ENCODE results near the gene CFAP107. TPM values are rescaled to one million over a fixed set of nuclear protein-coding genes. Genes with fewer than 3 reads are reported as not detected.

The CFAP107 gene
- total and polyA plus RNA-seq, 2 of the 4 experiments (the other 2 are of a cell fraction): not detected

DNA sequence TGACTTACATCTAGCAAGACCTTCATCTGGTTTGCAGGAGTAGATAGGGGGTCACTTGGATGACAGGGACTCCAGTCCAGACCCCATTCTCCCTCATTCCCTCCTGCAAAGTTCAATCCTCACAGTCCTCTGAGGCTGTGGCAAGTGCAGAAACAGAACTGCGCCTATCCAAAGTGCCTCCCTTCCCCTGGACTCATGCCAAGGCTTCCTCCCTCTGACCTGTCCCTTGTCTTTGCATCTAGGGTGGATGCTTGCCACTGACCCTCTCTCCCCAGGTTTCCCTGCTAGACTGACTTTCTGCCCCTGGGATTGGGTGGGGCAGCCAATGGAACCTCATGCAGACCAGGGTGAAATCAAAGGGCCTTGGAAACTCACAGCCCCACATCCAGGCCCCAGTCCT is 63.9 kb downstream of the CFAP107 start:
- Histone ChIP-seq H3K9me1 (ENCODE audit: insufficient read depth, low read length) (no peaks in the 10 kb centered on the region), H3K4me3 (ENCODE audit: insufficient read depth, low read depth, low read length) (no peak overlapping the region), H3K4me2 (ENCODE audit: low read depth, low read length) (no peak overlapping the region), H3K79me1 (ENCODE audit: low read depth in 1 of 2, low read length in 2 of 2) (no peaks in the 10 kb centered on the region), H2AK5ac (ENCODE audit: low read depth, low read length) (no peak overlapping the region), H3K27me3 (ENCODE audit: control insufficient read depth, insufficient read depth, low read length) (no peaks in the 10 kb centered on the region), H3K9me3 (ENCODE audit: control insufficient read depth, insufficient read depth, low read length) (peaks cover 21% of the 10 kb centered on the region), H3K23ac (ENCODE audit: low read depth, low read length) (no peak overlapping the region), H2BK15ac (ENCODE audit: low read depth, low read length) (no peak overlapping the region), H4K20me1 (ENCODE audit: insufficient read depth, low read length) (no peaks in the 10 kb centered on the region), H4K8ac (ENCODE audit: low read depth in 2 of 2, low read length in 2 of 2) (no peak overlapping the region), H3K36me3 (ENCODE audit: control insufficient read depth, insufficient read depth, low read length) (no peaks in the 10 kb centered on the region), H3K18ac (ENCODE audit: low read depth, low read length) (no peak overlapping the region), H2AFZ (replicated peaks; ENCODE audit: low read length, poor library complexity) (no peak overlapping the region), H3K14ac (replicated peaks; ENCODE audit: low read depth, low read length) (no peak overlapping the region), H3K9ac (ENCODE audit: low read depth, low read length) (no peak overlapping the region), H2BK20ac (ENCODE audit: low read depth, low read length) (no peak overlapping the region), H2AK9ac (replicated peaks; ENCODE audit: low read depth, low read length, poor library complexity) (no peak overlapping the region), H3K4me1 (ENCODE audit: control insufficient read depth, insufficient read depth, low read length) (no peaks in the 10 kb centered on the region), H3K56ac (ENCODE audit: extremely low read depth, insufficient read depth, low read length) (no peak overlapping the region), H4K5ac (ENCODE audit: low read depth, low read length) (no peak overlapping the region), H3K27ac (ENCODE audit: insufficient read depth, low read length) (no peak overlapping the region), H2BK120ac (ENCODE audit: low read depth, low read length) (no peak overlapping the region), H4K91ac (ENCODE audit: insufficient read depth, low read depth, low read length) (no peak overlapping the region), H3K4ac (ENCODE audit: low read depth, low read length) (no peak overlapping the region), H2BK5ac (ENCODE audit: low read depth, low read length, poor library complexity, severe bottlenecking) (no peak overlapping the region)
- ChIA-PET CTCF (no interaction called here), POLR2A (ENCODE audit: unreplicated experiment) (no interaction called here)
- intact Hi-C loops (cut with micrococcal nuclease): no loop called here
- in situ Hi-C loops (cut with MboI; ENCODE audit: low sequenced_read_pairs): no loop called here
- TF ChIP-seq RAD21 (IDR thresholded peaks at IDR 0.05; ENCODE audit: low read length) (no peak), FOS (IDR thresholded peaks at IDR 0.05; ENCODE audit: low read depth, low read length) (no peak), CHD1 (IDR thresholded peaks at IDR 0.05; ENCODE audit: low read depth, low read length) (no peak), RCOR1 (IDR thresholded peaks at IDR 0.05; ENCODE audit: insufficient replicate concordance, low read length) (no peak), SMC3 (IDR thresholded peaks at IDR 0.05; ENCODE audit: low read depth, low read length) (no peak), MAZ (IDR thresholded peaks at IDR 0.05; ENCODE audit: borderline replicate concordance, low read depth, low read length) (no peak), CEBPB (IDR thresholded peaks at IDR 0.05; ENCODE audit: low read depth, low read length) (no peak), MAFK (IDR thresholded peaks at IDR 0.05; ENCODE audit: low read depth, low read length) (no peak), NFE2L2 (IDR thresholded peaks at IDR 0.05; ENCODE audit: low read depth, low read length) (no peak), CTCF (conservative IDR thresholded peaks at IDR 0.05; ENCODE audit: low read depth, low read length) (no peak), MXI1 (IDR thresholded peaks at IDR 0.05; ENCODE audit: borderline replicate concordance, low read depth, low read length) (no peak)
- ATAC-seq (ENCODE audit: low read depth): no peak
- dilution Hi-C loops (cut with HindIII; ENCODE audit: low sequenced_read_pairs, unreplicated experiment): no loop called here
- no peak for DNase-seq
- no TSS peak for BruUV-seq (replicated peaks)
- WGBS, 2 experiments (ENCODE audit: extremely low coverage in 2 of 2, insufficient read length in 1 of 2): 57% methylated on average over 1 of the region's 1 CpG; no CpG with 5 or more reads in 1 of the 2 experiments

All from IMR-90 (cell line).